Esophagus muscularis mucosa (tissue), 4 donors: ENCODE data around the gene FOXF2.

Experiments used
- CTCF ChIP-seq, 3 experiments: fragments of 200-600 bp in 2 of 3; fragments of 450-650 bp in 1 of 3; sonication (generic) in 2 of 3; IDR thresholded peaks; one replicate each; pipeline ENCODE4 v1.5.1; 2017 to 2019; ENCODE audit warnings: antibody characterized with exemption in 3 of 3, mild to moderate bottlenecking in 2 of 3, moderate library complexity in 1 of 3
- EP300 ChIP-seq: sonication (generic); formaldehyde crosslinking; IDR thresholded peaks from one replicate; pipeline ENCODE4 v1.6.1; 2017; ENCODE audit warnings: antibody characterized with exemption
- POLR2AphosphoS5 ChIP-seq, 2 donors: sonication (generic); formaldehyde crosslinking; IDR thresholded peaks; one replicate each; pipeline ENCODE4 v1.6.1; 2017; ENCODE audit warnings: antibody characterized with exemption in 2 of 2

GRCh38 chr6:1389369-1390132 lies at the start of gene FOXF2:
- TF ChIP-seq CTCF (IDR thresholded peaks at IDR 0.05) (no peak), EP300 (no peak), POLR2AphosphoS5 (IDR thresholded peaks at IDR 0.05) (peak; percentile 51 to 87)
